ENCODE results near the gene SOX6.
"Not testable (repeated sequence)": the region's sequence is repeated elsewhere in the genome, so short reads cannot be mapped to it uniquely, and the experiment has no call there.

The SOX6 gene

GRCh38 chr11:16356057-16356760, at the start of gene SOX6:
Gene SOX6 (minus strand): TSS chr11:16356546. CDS start chr11:16341248, 15,298 bp downstream.
- peak in 1 of 3 experiments; percentile 24 for DNase-seq

GRCh38 chr11:16404781-16405285, 48.5 kb upstream of the SOX6 start:
- peak in 2 of 3 experiments; percentile 11 to 68 for DNase-seq

DNA sequence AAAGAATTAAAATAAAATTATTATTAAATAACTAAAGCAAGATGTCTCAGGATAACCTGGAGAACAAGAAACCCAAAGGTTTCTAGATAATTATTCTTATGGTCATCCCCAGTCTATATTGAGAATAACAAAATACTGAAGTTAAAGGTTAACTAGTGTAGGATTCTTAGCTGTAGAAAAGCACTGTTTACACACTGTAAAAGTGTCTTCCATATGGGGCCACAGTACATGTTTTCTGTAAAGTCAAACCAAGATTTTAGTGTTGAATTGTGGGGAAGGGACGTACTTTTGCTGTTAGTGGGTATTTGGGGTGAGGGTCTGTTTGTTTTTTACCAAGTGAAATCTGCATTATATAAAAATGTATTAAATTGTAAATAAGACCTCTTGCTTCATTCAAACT, 47.5 kb upstream of the SOX6 start:
- DNase-seq, result no peak

- DNase-seq, result no peak
These were observed 47.1 kb upstream of the SOX6 start for GRCh38 chr11:16403448-16403803.

- peak in 1 of 3 experiments; percentile 29 for DNase-seq
These were observed 46.5 kb upstream of the SOX6 start for GRCh38 chr11:16402654-16403447.

DNA sequence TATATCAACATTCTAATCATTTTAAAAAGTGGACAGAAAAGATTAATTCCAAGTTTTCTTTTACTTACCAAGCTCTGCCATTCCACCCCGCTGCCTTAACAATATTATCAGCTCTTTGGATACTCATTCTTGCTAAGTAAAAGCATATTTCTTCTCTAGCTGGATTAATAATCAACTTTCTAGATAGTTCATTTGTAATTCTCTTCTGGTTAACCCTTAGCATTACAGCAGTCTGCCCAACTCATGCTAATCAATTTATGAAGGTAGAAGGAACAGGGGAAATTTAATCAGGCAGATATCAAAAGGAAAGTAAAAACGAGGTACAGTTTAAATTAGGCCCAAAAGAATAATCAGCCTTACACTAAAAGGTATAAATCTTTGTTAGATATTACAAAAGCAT, 41.0 kb upstream of the SOX6 start:
- DNase-seq, result no peak

GRCh38 chr11:16395601-16396000, 39.3 kb upstream of the SOX6 start:
- no peak for DNase-seq

- DNase-seq, result no peak
These were observed 38.6 kb upstream of the SOX6 start for GRCh38 chr11:16394947-16395346.

DNA sequence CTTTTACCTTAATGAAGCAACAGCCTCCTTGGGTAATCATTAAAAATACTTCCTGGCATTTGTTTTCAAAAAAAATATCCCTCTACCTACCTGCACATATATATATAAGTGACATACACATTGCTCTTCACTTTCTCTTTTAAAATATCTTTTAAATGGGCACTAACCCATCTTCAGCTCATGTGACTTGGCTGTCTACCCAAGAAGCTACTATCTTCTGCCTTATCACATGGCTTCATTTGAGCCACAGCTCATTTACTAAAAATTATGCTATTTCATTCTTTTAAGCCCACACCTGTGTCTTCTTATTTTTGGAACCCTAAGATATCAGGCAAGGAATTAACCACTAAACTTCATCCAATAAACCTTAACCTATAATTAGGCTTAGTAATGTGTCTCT, 37.0 kb upstream of the SOX6 start:
- peak in 1 of 3 experiments; percentile 6 for DNase-seq

GRCh38 chr11:16392616-16393015, 36.3 kb upstream of the SOX6 start:
- DNase-seq, result no peak

DNA sequence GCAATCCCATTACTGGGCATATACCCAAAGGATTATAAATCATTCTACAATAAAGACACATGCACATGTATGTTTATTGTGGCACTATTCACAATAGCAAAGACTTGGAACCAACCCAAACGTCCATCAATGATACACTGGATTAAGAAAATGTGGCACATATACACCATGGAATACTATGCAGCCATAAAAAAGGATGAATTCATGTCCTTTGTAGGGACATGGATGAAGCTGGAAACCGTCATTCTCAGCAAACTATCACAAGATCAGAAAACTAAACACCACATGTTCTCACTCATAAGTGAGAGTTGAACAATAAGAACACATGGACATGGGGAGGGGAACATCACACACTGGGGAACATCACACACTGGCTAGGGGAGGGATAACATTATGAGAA, 34.5 kb upstream of the SOX6 start:
- not testable (repeated sequence) for DNase-seq

DNA sequence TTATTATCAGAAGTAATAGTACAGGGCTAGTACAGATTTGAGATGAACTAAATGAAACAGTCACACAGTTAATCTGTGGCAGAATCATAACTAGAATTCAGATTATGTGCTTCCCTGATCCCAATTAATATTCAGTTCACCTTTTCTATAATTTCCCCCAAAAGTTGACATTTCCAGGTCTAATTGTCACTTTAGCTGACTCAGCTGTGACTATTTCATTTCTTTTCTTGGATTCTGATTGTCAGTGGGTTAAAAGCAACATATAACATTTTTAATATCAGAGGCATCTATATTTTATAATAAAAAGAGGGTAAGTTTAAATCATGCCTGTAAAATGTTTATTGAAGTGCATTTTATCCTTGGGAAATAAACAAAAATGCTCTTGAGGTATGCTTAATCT, 28.8 kb upstream of the SOX6 start:
- DNase-seq, result no peak

GRCh38 chr11:16382638-16383380, 26.5 kb upstream of the SOX6 start:
- no peak for DNase-seq

DNA sequence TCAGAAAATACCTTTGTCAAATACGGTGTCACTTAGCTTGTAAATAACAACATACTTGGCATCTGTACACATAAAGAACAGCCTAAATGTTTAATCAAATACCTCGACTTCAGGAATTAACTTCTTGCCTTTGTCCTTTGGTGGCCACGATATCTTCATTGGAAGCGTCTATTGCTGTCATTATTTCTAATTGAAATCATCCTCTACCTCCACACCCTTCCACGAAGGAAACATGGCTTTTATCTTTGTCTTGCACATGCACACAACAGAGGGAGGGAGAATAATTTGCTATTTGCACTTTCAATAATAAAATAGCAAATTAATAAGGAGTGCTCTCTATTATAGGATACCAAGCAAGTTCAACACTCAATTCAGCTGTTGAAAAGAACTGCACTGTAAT, 25.8 kb upstream of the SOX6 start:
- no peak for DNase-seq

DNA sequence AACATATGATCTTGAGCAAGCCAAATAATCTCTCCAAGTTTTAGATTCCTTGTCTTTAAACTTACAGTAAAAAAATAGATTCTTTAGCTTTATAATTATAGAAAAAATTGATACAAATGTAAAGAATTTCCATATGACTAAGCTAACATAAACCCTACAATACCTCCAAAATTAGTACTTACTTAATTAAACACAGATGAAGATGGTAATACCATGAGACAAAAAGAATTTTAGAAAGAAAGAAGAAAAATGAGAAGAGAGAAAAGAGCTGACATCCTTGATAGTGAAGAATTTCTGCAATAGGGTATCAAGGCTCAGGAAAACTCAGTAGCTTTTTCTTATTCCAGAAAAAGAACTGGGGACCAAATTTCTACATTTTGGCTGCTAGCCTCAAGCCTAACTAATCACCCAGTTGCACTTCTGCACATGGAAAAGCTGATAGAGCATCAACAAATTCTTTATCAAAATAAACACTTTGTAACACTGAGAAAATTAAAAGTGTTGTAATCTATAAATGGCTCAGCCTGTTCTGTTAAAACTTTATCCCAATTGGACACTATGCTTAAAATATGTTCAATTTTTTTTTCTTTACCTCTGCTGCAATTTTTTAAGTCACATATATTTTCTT, 24.7 kb upstream of the SOX6 start:
- no peak for DNase-seq

DNA sequence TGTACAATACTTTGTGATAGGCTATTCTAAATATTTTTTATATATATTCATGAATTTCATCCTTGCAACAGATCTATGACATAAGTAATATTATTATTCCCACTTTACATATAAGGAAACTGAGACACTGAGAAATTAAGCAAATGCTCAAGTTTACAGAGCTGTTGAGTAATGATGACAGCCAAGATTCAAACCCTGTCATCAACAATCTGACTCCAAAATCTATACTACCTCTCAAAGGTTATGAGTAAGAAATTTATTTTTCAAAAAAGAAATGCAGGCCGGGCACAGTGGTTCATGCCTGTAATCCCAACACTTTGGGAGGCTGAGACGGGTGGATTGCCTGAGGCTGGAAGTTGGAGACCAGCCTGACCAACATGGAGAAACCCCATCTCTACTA, 22.6 kb upstream of the SOX6 start:
- DNase-seq, result no peak

DNA sequence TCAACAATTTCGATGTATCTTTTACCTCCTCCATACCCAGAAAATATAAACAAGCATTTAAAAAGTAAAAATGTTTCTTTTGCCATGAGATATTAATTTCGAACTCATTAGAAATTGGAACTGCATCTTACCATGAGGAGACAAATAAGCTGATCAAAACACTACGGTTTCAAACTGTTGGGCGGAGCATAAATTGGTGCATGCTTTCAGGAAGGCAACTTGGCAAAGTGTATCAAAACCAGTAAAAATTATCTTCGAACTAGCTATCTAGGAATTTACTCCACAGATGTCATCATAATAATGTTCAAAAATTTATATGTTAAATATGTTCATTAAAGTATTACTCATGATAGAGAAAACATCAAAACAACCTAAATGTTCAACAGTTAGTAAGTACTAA, 21.4 kb upstream of the SOX6 start:
- DNase-seq, result no peak

GRCh38 chr11:16375664-16376063, 19.3 kb upstream of the SOX6 start:
- not testable (repeated sequence) for DNase-seq

DNA sequence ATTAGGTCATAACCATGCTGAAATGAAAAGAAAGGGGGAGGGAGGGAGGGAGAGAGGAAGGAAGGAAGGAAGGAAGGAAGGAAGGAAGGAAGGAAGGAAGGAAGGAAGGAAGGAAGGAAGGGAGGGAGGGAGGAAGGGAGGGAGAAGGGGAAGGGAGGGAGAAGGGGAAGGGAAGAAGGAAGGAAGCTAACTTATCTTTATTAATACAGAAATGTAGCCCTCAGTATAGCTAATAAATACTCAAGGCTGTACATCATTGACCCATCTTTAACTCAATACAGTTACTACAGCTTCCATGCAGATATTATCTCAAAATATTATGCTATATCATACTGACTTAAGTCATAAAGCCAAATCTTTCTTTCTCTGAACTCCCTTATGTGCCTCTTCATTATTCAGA, 17.4 kb upstream of the SOX6 start:
- DNase-seq, result no peak

- no peak for DNase-seq
These were observed 16.0 kb upstream of the SOX6 start for GRCh38 chr11:16372355-16372754.

DNA sequence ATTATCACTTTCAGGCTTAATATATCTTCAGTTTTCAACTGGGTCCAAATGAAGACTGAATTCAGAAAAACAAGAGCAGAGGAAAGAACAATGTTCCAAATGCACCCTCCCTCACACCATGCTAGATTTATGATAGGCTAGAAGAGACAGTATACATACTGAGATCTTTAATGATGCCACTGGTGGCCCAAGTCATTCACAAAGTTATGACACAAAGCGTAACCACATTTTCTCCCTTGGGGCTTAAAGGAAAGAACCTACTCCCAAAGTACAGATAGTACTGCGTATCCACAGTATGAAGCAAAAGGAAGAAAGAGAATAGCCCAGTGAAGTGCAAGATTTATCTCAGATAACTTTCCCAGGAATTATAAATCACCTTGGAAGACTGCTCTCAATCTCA, 10.9 kb upstream of the SOX6 start:
- DNase-seq, result no peak

DNA sequence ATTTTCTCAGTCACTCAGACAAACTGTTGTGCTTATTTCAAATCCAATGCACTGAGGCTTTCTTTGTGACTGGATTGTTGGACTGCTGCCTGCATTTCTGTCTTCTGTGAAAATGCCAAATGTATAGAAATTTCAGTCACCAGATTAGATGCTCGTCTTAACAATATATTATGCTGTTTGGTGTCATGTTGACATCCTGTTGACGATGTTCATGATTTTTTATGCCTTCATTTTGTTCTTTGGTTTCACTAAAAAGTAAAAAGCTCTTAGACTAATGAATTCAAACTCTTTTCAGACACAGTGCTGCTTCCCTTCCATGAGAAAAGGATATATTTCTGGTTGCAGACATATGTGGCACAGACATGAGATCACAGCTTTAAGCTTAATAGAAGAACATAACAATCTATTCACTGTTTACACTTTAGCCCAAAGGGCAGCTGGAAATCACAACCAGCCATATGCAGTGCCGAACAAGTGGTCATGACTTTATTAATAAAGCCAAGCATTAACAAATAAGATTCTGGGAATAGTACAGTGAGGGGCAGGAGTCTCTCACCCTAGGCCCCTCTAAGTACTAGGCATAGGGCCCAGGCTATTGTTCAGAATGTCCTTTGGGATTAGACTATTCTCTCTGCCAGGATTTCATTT, 9.4 kb upstream of the SOX6 start:
- DNase-seq, result peak; percentile 30 to 72 (median 44)

GRCh38 chr11:16364254-16364653, 7.9 kb upstream of the SOX6 start:
- no peak for DNase-seq

Data from NCI-H1417 (cell line).